GM19467 (cell line): ENCODE data around the gene ZBTB40.

Experiments
- ATAC-seq: cut with Tn5 transposase; IDR thresholded peaks from one replicate; pipeline ENCODE4 v1.9.1; 2021; ENCODE audit warnings: mild to moderate bottlenecking, moderate library complexity; ENCODE audit not compliant: unreplicated experiment

The ZBTB40 gene

GRCh38 chr1:22462928-22463327 is 11.3 kb downstream of the ZBTB40 start:
- no peak for ATAC-seq

- ATAC-seq = no peak
These were observed 13.4 kb downstream of the ZBTB40 start for GRCh38 chr1:22465015-22465565.

- no peak for ATAC-seq
These were observed 14.0 kb downstream of the ZBTB40 start for GRCh38 chr1:22465671-22466070.

GRCh38 chr1:22470227-22470626 is 18.6 kb downstream of the ZBTB40 start:
- no peak for ATAC-seq

- no peak for ATAC-seq
These were observed 19.4 kb downstream of the ZBTB40 start for GRCh38 chr1:22471078-22471477.

DNA sequence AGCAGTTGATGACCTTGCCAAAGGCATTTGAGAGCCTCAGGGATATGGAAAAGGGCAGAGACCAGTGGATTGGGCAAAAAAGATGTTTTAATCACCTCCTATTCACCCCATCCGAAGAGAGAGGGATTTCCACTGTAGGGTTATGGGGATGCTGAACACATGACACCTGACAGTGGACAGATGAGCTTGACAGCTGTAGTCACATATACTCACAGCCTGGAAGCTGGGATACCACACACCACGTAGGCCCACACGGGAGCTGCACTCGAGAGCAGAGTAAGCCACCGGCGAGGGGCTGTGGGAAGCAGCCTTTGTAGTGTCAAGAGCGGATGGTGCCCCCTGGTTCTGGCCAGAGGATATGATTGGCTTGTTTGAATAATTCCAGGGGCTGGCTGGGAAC is 20.0 kb downstream of the ZBTB40 start:
- ATAC-seq = no peak

DNA sequence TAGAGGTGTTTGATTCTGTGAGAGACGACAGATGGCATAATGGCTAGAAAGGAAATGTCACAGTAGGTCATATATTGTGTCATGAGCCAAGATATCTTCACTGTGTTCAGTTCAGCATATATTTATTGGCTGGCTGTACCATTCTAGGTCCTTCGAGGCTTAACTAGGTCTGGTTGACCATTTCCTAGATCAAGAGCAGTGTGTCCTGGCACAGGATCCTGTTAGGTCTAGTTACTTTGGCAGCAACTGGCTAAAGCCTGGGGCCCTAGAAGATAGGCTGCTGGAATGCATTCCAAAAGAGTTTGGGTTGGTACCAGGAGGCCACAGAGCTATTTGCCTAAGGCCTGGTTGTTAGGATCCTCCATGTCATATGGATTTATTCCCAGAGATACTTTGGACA is 20.9 kb downstream of the ZBTB40 start:
- no peak for ATAC-seq

- no peak for ATAC-seq
These were observed 22.3 kb downstream of the ZBTB40 start for GRCh38 chr1:22473952-22474351.

- ATAC-seq = no peak
These were observed 24.9 kb downstream of the ZBTB40 start for GRCh38 chr1:22476566-22476965.

- ATAC-seq = no peak
These were observed 31.5 kb downstream of the ZBTB40 start for GRCh38 chr1:22483121-22483520.

GRCh38 chr1:22484706-22485345 is 33.2 kb downstream of the ZBTB40 start:
- ATAC-seq = no peak

DNA sequence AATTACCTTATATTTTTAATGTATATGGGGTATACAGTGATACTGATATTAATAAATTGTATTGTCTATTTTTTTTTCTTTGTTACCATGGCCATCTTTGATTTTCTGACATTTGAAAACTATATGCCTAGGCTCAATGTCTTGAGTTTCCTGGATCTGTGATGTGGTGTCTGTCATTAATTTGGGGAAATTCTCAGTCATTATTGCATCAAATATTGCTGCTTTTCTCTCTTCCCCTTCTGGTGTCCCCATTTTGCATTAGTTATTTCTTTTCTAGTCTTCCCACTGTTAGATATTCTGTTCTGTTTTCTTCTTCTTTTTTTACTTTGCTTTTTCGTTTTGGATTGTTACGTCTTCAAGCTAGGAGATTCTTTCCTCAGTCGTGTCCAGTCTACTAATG is 33.8 kb downstream of the ZBTB40 start:
- no peak for ATAC-seq

DNA sequence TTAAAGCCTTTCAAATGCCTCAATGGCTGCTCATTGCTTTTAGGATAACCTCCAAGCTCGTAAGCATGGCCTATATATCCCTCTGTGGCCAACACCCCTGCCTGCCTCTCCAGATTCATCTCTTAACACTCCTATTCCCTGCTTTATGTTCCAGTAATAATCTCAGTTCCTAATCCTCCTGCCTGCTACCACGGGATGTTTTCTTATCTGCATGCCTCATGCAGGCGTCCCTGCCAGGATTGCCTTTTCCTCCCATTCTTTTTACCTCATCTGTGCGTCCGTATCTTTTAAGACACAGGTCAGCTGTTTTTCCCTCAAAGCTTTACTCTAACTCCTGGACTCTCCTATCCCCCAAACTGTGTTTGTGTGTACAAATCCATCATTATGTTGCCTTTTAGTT is 36.1 kb downstream of the ZBTB40 start:
- no peak for ATAC-seq

- no peak for ATAC-seq
These were observed 36.7 kb downstream of the ZBTB40 start for GRCh38 chr1:22488319-22488718.

DNA sequence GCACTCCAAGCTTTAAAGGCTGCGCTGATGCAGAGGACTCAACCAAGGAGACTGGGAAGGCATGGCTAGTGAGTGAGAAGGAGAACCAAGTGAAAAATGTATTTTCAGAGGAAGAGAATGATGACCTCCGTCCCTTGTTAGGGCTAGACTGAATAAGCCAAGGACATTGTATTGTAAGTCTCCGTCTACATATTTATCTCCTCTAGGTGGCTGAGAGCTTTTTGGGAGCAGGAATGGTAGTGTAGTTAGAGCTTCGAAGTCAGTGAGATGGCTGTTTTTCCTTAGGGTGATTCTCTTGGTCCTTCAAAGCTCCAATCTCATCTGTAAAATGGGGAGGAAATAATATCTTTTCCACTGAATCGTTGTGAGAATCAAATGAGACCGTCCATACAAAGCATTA is 37.6 kb downstream of the ZBTB40 start:
- ATAC-seq = no peak

DNA sequence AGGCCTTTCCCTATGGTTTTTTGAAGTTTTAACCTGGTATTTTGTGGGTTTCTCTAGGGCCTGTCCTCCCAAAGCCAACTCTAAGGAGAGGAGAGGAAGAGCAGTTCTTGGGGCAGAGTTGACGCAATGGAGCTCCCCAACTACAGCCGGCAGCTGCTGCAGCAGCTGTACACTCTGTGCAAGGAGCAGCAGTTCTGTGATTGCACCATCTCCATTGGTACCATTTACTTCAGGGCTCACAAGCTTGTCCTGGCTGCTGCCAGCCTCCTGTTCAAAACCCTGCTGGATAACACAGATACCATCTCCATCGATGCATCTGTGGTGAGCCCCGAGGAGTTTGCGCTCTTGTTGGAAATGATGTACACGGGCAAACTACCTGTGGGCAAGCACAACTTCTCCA is 38.2 kb downstream of the ZBTB40 start:
- ATAC-seq = no peak

- ATAC-seq = no peak
These were observed 38.7 kb downstream of the ZBTB40 start for GRCh38 chr1:22490309-22490708.

DNA sequence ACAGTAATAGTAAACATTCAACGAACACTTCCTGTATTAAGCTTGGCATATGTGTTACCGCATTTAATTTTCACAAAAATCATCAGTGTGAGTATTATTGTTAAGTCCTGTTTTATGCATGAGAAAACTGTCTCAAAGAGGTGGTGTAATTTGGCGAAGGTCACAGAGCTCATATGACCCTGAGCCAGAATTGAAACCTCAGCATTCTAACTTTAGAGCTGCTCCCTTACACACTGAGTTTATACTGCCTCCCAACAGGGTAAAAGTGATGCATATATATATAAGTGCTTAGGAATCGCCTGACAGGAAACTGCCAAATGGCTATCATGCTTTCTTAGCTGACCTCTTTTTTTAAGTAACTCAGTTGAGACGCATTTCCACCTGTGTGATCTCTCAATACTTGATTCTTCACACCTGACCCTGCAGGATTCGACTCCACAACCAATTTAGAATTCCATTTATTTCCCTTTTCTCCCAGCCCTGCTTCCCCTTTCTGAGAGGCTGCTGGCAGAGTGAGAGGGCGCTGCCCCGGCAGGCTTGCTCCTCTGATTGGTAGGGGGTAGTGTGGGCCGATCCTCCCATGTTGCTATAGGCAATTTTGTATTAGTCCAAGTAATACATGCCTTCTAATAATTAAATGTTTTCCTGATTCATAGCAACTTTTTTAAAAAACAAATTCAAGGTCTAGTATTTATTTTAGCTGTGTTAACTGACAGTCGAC is 40.5 kb downstream of the ZBTB40 start:
- ATAC-seq = no peak

- ATAC-seq = no peak
These were observed 42.5 kb downstream of the ZBTB40 start for GRCh38 chr1:22494144-22494543.

DNA sequence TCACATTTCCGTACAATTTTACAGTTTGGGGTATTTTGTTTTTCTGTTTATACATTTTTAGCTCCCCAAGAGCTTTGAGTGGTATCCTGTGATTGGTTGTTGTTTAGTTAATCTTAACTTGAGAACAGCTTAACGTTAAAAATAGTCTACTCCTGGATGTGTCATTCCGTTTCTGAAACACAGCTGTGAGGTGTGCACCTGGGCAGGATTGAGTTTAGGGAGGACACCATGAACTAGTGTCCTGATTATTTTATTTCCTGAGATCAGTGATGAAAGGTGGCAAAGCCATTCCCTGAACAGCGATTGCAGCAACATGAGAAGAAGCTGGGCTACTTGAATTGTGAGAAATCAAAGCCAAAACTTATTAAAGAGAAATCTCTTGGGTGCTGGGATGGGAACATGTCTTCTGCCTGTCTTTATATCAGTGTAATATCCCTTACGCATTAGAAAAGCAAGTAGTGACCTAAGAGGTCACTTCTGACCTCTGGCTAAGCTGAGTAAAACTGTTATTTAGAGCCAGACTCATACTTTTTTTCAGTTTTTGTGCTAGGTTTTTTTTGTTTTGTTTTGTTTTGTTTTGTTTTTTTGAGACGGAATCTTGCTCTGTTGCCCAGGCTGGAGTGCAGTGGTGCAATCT is 43.4 kb downstream of the ZBTB40 start:
- no peak for ATAC-seq

- ATAC-seq = no peak
These were observed 45.0 kb downstream of the ZBTB40 start for GRCh38 chr1:22496536-22497160.

GRCh38 chr1:22498463-22498862 is 46.8 kb downstream of the ZBTB40 start:
- ATAC-seq = no peak
